Measurements from ENCODE around the gene CDCA8.
"Not testable (repeated sequence)": the region's sequence is repeated elsewhere in the genome, so short reads cannot be mapped to it uniquely, and the experiment has no call there.

CDCA8 gene

DNA sequence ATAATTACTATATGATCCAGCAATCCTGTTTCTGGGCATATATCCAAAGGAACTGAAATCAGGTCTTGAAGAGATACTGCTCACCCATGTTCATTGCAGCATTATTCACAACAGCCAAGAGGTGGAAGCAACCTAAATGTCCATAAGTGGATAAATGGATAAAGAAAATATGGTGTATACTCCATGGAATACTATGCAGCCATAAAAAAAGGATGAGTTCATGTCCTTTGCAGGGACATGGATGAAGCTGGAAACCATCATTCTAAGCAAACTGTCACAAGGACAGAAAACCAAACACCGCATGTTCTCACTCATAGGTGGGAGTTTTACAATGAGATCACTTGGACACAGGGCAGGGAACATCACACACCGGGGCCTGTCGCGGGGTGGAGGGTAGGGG lies 46.3 kb downstream of the CDCA8 start:
- not testable (repeated sequence) for DNase-seq

DNA sequence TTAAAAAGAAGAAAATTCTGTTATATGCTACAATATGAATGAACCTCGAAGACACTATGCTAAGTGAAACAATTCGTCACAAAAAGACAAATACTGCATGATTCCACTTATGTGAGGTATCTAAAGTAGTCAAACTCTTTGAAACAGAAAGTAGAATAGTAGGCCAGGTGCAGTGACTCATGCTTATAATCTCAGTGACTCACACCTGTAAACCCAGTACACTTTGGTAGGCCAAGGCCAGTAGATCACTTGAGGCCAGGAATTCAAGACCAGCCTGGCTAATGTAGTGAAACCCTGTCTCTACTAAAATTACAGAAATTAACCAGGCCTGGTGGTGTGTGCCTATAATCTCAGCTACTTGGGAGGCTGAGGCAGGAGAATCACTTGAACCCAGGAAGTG lies 46.9 kb downstream of the CDCA8 start:
- no peak for DNase-seq

DNA sequence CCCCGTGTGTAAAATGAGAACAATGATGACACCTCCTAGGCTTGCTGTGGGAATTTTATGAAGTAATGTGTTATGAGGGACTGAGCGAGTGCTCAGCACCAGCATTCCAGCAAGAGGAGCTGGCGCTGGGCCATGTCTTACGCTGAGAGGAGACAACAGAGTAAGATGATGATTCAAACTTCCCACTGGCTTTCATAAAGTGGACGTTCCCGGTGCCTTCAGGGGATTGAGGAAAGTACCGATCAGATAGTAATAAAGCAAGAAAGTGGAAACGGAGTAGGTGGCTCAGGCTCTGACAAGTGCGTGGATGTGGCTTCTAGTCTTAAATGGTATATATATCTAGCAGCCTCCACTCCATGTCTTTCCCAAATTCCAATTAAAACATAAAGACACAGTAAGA lies 48.8 kb downstream of the CDCA8 start:
- DNase-seq = peak; percentile 13

DNA sequence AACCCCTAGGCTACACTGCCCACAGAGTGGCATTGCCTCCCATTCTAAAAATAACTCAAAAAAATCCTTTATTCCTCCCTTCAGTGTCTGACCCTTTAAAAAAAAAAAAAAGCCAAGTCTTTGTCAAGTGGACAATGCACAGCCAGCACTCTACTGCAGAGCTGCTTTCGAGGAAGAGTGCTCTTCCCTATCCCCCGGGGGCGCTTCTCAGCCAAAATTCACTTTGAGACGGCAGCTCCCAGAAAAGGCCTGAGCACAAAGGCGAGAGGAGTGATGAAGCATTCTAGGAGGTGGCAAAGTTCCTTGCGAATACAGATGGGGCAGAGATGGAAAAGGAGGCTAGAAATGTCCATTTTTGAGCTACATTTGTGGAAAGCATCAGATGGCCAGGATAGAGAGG lies 49.3 kb downstream of the CDCA8 start:
- DNase-seq = no peak

DNA sequence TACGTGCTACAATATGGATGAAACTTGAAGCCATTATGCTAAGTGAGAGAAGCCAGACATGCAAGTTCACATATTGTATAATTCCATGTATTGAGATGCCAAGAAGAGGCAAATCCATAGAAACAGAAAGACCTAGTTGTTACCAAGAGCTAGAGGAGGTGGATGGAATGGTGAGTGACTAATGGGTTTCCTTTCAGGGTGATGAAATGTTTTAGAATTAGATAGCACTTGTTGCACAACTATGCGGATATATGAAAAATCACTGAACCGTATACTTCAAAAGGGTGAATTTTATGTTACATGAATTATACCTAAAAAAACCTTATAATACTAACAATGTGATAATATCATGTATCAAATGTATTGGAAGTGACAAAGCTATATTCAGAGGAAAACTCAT lies 54.5 kb downstream of the CDCA8 start:
- DNase-seq = no peak

DNA sequence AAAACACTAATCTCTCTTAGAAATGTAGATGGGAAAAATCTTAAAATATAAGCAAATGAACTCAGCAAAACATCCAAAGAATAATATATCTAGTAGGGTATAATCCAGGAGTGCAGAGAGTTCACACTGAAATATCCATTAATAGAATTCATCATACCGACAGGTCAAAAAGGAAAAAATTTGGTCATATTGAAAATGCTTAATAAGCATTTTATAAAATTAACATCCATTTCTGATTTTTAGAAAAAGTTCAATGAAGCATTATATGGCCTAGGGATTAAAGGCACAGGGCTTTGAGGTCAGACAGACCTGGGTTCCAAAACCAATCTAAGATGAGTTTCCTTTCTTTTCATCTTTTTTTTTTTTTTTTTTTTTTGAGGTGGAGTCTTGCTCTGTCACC lies 56.2 kb downstream of the CDCA8 start:
- no peak for DNase-seq

DNA sequence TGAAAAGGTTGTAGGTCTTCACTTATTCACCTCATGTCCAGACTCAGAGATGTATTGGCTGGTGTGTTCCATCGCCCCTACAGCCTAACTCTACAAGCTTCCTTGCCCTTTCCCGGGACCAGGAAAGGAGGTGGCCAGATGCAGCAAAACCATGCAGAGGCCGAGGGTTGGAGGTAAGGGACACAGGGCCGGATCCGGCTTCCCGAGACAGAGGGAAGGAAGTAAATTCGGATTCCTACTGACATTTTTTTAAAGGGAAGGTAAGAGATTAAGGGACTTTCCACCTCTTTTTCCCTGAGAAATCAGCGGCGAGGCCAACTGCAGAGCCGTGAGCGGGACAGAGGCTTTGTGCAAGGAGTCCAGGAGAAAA lies 59.9 kb downstream of the CDCA8 start:
- no peak for DNase-seq

DNA sequence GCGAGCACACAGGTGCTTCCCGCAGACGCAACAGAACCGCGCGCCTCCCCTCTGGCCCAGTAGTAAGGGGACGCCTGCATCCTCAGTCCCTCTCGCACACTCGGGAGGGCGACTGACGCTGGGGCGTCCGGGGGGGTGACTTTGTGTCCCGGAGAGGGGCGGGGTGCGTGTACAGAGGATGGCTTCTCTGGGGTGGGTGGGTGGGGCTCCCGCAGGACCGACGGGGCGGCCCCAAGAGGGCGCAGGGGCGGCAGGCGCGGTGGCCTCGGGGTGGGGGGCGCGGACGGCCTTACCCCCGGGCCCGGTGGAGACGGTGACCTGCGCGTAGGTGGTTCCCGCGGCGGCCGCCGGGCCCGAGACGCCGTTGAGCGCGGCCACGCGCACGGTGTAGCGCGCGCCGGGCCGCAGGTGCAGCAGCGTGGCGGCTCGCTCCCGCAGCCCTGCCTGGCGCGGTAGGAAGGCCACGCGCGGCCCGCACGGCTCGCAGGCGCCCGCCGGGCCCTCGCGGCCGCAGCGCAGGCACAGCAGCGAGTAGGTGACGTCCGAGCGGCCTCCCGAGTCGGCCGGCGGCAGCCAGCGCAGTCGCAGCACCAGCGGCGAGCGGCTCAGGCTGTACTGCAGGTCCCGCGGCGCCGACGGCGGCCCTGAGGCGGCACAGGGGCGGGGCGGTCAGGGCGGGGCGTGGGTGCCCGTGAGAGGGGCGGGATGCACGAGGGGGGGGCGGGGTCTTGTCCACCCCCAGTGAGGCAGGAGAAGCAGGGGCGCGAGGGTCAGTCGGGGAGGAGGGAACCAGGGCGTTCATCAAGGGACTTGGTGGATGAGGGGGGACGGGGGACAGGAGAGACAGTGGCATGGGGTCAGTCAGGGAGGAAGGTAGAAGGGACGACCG lies 60.5 kb downstream of the CDCA8 start:
- DNase-seq = no peak

DNA sequence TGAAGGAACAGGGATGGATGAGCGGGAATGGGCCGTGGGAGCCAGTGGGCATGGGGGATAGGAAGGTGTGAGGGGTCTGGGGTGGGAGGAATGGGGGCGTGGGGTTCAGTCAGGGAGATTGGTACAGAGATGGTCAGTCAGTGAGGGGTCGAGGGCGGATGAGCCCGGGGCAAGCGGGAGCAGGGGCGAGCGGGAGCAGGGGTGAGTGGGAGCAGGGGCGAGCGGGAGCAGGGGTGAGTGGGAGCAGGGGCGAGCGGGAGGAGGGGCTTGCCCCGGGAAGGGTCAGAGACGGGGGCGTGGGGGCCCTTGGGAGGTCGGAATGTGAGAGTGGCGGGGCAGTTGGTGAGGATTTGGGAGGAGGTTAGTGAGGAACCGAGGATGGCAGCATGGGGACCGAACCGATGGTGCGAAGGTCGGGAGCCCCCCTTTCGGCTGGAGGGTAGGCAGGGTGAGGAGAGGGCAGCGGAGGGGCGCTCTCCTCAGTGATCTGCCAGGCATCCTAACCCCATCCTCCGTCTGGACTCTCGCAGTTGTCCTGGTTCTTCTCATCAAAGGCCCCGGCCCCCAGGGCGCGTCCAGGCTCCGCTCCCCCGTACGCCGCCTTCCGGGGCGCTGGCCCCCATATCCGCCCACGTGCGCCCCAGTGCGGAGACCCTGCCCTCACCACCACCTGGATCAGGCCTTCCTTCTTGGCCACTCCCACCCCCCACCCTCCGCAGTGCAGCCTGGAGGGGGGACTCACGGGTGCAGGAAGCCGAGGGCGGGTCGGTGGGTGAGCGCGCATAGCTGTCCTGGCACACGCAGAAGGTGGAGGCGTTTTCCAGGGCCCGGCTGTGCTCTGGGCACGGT lies 61.4 kb downstream of the CDCA8 start:
- DNase-seq = no peak

DNA sequence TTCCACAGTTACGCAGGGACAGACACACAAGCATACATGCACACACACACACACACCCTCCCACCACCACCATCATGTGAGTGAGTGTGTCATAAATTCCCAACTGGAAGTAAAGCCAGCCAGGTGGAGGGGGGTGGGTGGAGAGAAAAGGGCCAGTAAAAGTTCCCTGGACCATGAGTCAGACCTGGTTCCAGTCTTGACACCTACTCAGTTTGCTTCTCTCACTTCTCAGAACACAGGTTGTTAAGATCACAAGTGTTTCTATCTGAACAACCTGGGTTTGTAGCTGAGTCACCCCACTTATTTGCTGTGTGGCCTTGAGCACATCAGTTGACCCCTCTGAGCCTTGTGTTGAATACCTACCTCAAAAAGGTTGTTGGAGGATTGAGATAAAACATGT lies 63.0 kb downstream of the CDCA8 start:
- DNase-seq = no peak

DNA sequence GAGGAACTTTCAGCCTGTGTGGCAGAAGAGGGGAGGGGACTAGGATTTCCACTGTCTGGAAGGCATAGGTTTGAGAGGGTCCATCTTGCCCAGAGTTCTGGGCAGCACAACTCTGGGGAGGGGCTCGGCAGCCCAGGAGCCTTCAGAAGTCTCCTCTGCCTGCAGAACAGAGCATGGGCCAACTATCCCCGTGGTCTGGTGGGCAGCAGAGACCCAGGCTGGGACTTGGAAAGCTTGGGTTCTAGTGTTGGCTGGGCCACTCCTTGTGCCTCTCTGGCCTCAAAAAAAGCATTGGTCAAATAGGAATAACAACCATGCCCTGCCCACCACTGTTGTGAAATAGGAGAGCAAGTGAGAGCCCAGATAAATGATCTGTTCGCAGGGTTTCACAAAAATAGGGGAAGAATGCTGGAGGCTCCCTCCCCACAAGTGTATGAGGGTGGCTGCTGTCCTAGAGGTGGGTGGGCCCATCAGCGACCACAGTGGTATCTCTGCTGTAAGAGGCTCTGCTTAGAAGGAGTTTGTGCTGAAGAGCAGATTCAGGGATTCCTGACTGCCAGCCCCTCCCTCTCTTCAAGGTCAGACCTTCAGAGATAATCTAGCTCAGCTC lies 63.7 kb downstream of the CDCA8 start:
- no peak for DNase-seq

All from fibroblast of skin of abdomen (primary cell).